ENCODE measurements around the gene IGFL2. TPM values are rescaled to one million over a fixed set of nuclear protein-coding genes. Genes with fewer than 3 reads are reported as not detected.
"Not testable (repeated sequence)": the region's sequence is repeated elsewhere in the genome, so short reads cannot be mapped to it uniquely, and the experiment has no call there.

The IGFL2 gene
- total RNA-seq, result under 1 TPM in 1 of 5 experiments, not detected in 4; 0.48 TPM
- polyA plus RNA-seq, result not detected
- not detected for total RNA-seq

DNA sequence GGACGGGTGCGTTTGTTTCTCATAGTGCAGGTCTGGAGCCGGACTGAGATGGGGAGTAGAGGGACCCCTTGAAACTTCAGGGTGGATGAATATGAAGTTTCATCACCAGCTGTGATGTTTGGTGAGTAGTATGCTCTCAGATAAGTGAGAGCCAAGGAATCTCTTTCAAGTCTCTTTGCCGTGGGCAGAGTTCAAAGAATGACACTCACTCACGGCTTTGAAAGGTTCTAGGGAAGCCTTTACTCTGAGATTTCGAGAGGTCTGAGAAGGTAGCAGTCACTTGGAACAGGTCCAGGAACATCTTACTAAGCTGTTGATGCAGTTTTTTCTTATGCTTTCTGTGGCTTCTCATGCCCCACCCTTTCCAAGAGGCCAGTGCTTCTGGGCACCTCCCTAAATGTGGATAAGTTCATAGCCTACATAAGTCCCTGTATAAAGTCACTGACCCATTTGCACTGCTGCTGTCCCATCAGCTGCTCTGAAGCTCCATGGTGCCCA lies at the start of gene IGFL2:
TSS of gene IGFL2 (plus strand) at position 448 of the 498 bp plus-strand sequence. CDS start at position 489, 41 bp downstream.
- intact Hi-C loops (cut with micrococcal nuclease), result no loop called here

DNA sequence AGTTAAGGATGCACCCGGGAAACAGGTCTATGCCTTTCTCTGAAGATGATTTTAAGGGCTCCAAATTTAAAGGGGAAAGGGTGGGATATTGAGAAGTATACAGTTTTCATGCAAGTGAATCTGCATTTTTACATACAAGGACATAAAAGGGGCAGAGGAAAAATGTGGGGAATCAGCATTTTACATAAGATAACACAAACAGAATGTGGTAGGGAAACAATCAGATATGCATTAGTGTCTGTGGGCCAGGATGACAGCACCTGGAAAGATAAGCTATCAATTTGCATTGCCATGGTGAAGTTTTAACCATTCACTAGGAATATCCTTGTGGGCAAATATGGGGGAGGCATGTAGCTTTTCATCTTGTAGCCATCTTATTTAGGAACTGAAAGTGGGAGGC lies 47.7 kb upstream of the IGFL2 start:
- no peak for ATAC-seq
- Histone ChIP-seq H3K4me3 (ENCODE audit: low read length) (no peak overlapping the region), H3K36me3 (ENCODE audit: control insufficient read depth in 2 of 3, insufficient read depth in 3 of 3, low read length in 3 of 3) (no peaks in the 10 kb centered on the region), H3K27me3 (ENCODE audit: control insufficient read depth in 2 of 2, insufficient read depth in 2 of 2, low read length in 2 of 2) (no peaks in the 10 kb centered on the region), H3K9me3 (ENCODE audit: control insufficient read depth in 2 of 3, low read length in 3 of 3) (peaks cover 0 to 11% (median 0%) of the 10 kb centered on the region in 3 experiments), H3K4me1 (ENCODE audit: control insufficient read depth in 2 of 2, insufficient read depth in 2 of 2, low read length in 2 of 2) (no peaks in the 10 kb centered on the region), H3K27ac (ENCODE audit: low read depth, low read length) (no peak overlapping the region)
- H3K4me3 Mint-ChIP-seq, result no peak overlapping the region
- H3K27ac Mint-ChIP-seq, result no peak overlapping the region
- H3K4me1 Mint-ChIP-seq, result no peaks in the 10 kb centered on the region
- no peak for DNase-seq
- peaks cover 0 to 17% (median 0%) of the 10 kb centered on the region in 5 donors for H3K36me3 Mint-ChIP-seq
- ChIA-PET CTCF (no interaction called here), POLR2A (no interaction called here)
- H3K27me3 Mint-ChIP-seq, result peaks cover 32 to 53% (median 42%) of the 10 kb centered on the region in 5 donors
- peaks cover 8 to 37% (median 14%) of the 10 kb centered on the region in 11 donors for H3K9me3 Mint-ChIP-seq
- intact Hi-C loops (cut with micrococcal nuclease), result no loop called here

More for the DNA sequence above, at the start of gene IGFL2:
- Mint-ChIP-seq H3K27me3 (peaks cover 42 to 58% (median 52%) of the 10 kb centered on the region in 5 donors), H3K9me3 (peaks cover 0 to 5% (median 0%) of the 10 kb centered on the region in 11 donors), H3K4me1 (peaks cover 0 to 4% (median 0%) of the 10 kb centered on the region in 7 donors), H3K27ac (no peak within 1 kb of the TSS), H3K36me3 (no peaks in the 10 kb centered on the region), H3K4me3 (no peak within 1 kb of the TSS)
- no peaks in the 10 kb centered on the region for H3K36me3 ChIP-seq (ENCODE audit: control insufficient read depth in 2 of 3, insufficient read depth in 3 of 3, low read length in 3 of 3)
- no peaks in the 10 kb centered on the region for H3K4me1 ChIP-seq (ENCODE audit: control insufficient read depth in 2 of 2, insufficient read depth in 2 of 2, low read length in 2 of 2)
- H3K27me3 ChIP-seq (ENCODE audit: control insufficient read depth in 2 of 2, insufficient read depth in 2 of 2, low read length in 2 of 2), result no peaks in the 10 kb centered on the region
- no peak for DNase-seq
- H3K4me3 ChIP-seq (ENCODE audit: low read length), result no peak within 1 kb of the TSS
- no peak within 1 kb of the TSS for H3K27ac ChIP-seq (ENCODE audit: low read depth, low read length)
- no peaks in the 10 kb centered on the region for H3K9me3 ChIP-seq (ENCODE audit: control insufficient read depth in 2 of 3, low read length in 3 of 3)
- POLR2A ChIA-PET, result no interaction called here
- ATAC-seq, result no peak
- CTCF ChIA-PET, result no interaction called here

GRCh38 chr19:46101293-46101692 lies 46.7 kb upstream of the IGFL2 start:
- no peak overlapping the region for H3K27ac ChIP-seq (ENCODE audit: low read depth, low read length)
- ChIA-PET POLR2A (no interaction called here), CTCF (no interaction called here)
- ATAC-seq (no peak), DNase-seq (no peak)
- H3K4me1 Mint-ChIP-seq, result no peaks in the 10 kb centered on the region
- no peak overlapping the region for H3K27ac Mint-ChIP-seq
- no peaks in the 10 kb centered on the region for H3K4me1 ChIP-seq (ENCODE audit: control insufficient read depth in 2 of 2, insufficient read depth in 2 of 2, low read length in 2 of 2)
- no peak overlapping the region for H3K4me3 Mint-ChIP-seq
- H3K27me3 Mint-ChIP-seq, result peaks cover 24 to 44% (median 37%) of the 10 kb centered on the region in 5 donors
- no peak overlapping the region for H3K4me3 ChIP-seq (ENCODE audit: low read length)
- peaks cover 8 to 32% (median 14%) of the 10 kb centered on the region in 11 donors for H3K9me3 Mint-ChIP-seq
- H3K27me3 ChIP-seq (ENCODE audit: control insufficient read depth in 2 of 2, insufficient read depth in 2 of 2, low read length in 2 of 2), result no peaks in the 10 kb centered on the region
- H3K36me3 Mint-ChIP-seq, result peaks cover 0 to 17% (median 0%) of the 10 kb centered on the region in 5 donors
- H3K9me3 ChIP-seq (ENCODE audit: control insufficient read depth in 2 of 3, low read length in 3 of 3), result peaks cover 0 to 11% (median 0%) of the 10 kb centered on the region in 3 experiments
- intact Hi-C loops (cut with micrococcal nuclease), result no loop called here
- no peaks in the 10 kb centered on the region for H3K36me3 ChIP-seq (ENCODE audit: control insufficient read depth in 2 of 3, insufficient read depth in 3 of 3, low read length in 3 of 3)

GRCh38 chr19:46102333-46102732 lies 45.7 kb upstream of the IGFL2 start:
- H3K36me3 Mint-ChIP-seq, result peaks cover 0 to 14% (median 0%) of the 10 kb centered on the region in 5 donors

DNA sequence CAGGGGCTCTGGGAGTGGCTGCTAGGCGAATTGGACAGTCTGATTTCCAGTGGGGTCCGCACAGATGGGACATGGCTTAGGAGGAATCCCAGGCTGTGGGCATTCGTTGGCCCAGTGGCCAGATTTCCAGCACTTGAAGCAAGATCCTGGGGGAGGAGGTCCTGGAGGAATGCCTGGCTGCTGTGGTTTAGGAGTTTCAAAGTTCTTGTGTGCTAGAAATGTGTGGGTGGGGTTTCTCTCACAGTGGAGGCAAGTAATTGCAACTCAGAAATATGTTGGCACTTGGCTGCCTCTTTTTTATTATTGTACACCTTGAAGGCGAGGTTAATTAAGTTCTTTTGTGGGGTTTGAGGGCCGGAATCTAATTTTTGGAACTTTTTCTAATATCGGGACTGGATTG lies 40.7 kb upstream of the IGFL2 start:
- peaks cover under 1 to 12% (median 5%) of the 10 kb centered on the region in 5 donors for H3K27me3 Mint-ChIP-seq
- intact Hi-C loops (cut with micrococcal nuclease), result no loop called here
- H3K36me3 Mint-ChIP-seq, result peaks cover 0 to 3% (median 0%) of the 10 kb centered on the region in 5 donors
- ATAC-seq (no peak), DNase-seq (no peak)
- Histone ChIP-seq H3K4me1 (ENCODE audit: control insufficient read depth in 2 of 2, insufficient read depth in 2 of 2, low read length in 2 of 2) (no peaks in the 10 kb centered on the region), H3K36me3 (ENCODE audit: control insufficient read depth in 2 of 3, insufficient read depth in 3 of 3, low read length in 3 of 3) (no peaks in the 10 kb centered on the region), H3K27ac (ENCODE audit: low read depth, low read length) (no peak overlapping the region), H3K4me3 (ENCODE audit: low read length) (no peak overlapping the region), H3K27me3 (ENCODE audit: control insufficient read depth in 2 of 2, insufficient read depth in 2 of 2, low read length in 2 of 2) (no peaks in the 10 kb centered on the region), H3K9me3 (ENCODE audit: control insufficient read depth in 2 of 3, low read length in 3 of 3) (no peaks in the 10 kb centered on the region)
- H3K4me3 Mint-ChIP-seq, result no peak overlapping the region
- ChIA-PET CTCF (no interaction called here), POLR2A (no interaction called here)
- peaks cover 0 to 3% (median 0%) of the 10 kb centered on the region in 11 donors for H3K9me3 Mint-ChIP-seq
- H3K4me1 Mint-ChIP-seq, result no peaks in the 10 kb centered on the region
- H3K27ac Mint-ChIP-seq, result no peak overlapping the region

More at GRCh38 chr19:46102333-46102732, 45.7 kb upstream of the IGFL2 start:
- H3K4me1 ChIP-seq (ENCODE audit: control insufficient read depth in 2 of 2, insufficient read depth in 2 of 2, low read length in 2 of 2); DNase-seq; H3K27ac Mint-ChIP-seq; CTCF ChIA-PET; H3K4me3 Mint-ChIP-seq; H3K36me3 ChIP-seq (ENCODE audit: control insufficient read depth in 2 of 3, insufficient read depth in 3 of 3, low read length in 3 of 3); H3K27me3 ChIP-seq (ENCODE audit: control insufficient read depth in 2 of 2, insufficient read depth in 2 of 2, low read length in 2 of 2); H3K27ac ChIP-seq (ENCODE audit: low read depth, low read length); ATAC-seq; H3K4me3 ChIP-seq (ENCODE audit: low read length); H3K4me1 Mint-ChIP-seq; intact Hi-C loops (cut with micrococcal nuclease); POLR2A ChIA-PET: not testable (repeated sequence)
- H3K9me3 Mint-ChIP-seq, result peaks cover 7 to 22% (median 12%) of the 10 kb centered on the region in 11 donors
- peaks cover 15 to 34% (median 27%) of the 10 kb centered on the region in 5 donors for H3K27me3 Mint-ChIP-seq
- peaks cover 0 to 11% (median 0%) of the 10 kb centered on the region in 3 experiments for H3K9me3 ChIP-seq (ENCODE audit: control insufficient read depth in 2 of 3, low read length in 3 of 3)

DNA sequence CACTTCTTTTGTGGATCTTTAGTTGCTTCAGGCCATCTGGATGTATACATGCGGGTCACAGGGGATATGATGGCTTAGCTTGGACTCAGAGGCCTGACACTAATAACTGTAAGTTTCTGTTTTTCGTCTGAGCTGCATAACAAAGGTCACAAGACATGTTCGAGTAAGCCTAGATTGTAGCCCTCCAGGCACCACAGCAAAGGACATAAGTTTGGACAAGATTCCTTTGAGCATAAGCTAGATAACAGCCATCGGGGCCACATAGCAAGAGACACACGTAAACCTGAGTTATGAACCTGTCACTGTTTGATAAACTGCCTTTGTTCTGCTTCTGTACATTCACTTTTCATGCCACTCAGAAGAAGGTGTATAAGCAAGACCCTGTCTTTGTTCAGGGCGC lies 38.2 kb upstream of the IGFL2 start:
- peaks cover 14 to 29% (median 26%) of the 10 kb centered on the region in 5 donors for H3K27me3 Mint-ChIP-seq
- intact Hi-C loops (cut with micrococcal nuclease), result no loop called here
- H3K4me3 Mint-ChIP-seq, result no peak overlapping the region
- peaks cover 0 to 3% (median 0%) of the 10 kb centered on the region in 5 donors for H3K36me3 Mint-ChIP-seq
- H3K4me1 ChIP-seq (ENCODE audit: control insufficient read depth in 2 of 2, insufficient read depth in 2 of 2, low read length in 2 of 2), result no peaks in the 10 kb centered on the region
- POLR2A ChIA-PET, result no interaction called here
- CTCF ChIA-PET, result no interaction called here
- no peak for ATAC-seq
- peaks cover 0 to under 1% (median 0%) of the 10 kb centered on the region in 7 donors for H3K4me1 Mint-ChIP-seq
- no peaks in the 10 kb centered on the region for H3K27me3 ChIP-seq (ENCODE audit: control insufficient read depth in 2 of 2, insufficient read depth in 2 of 2, low read length in 2 of 2)
- H3K9me3 Mint-ChIP-seq, result peaks cover 0 to 3% (median 0%) of the 10 kb centered on the region in 11 donors
- no peak overlapping the region for H3K4me3 ChIP-seq (ENCODE audit: low read length)
- H3K36me3 ChIP-seq (ENCODE audit: control insufficient read depth in 2 of 3, insufficient read depth in 3 of 3, low read length in 3 of 3), result no peaks in the 10 kb centered on the region
- H3K27ac Mint-ChIP-seq, result no peak overlapping the region
- no peaks in the 10 kb centered on the region for H3K9me3 ChIP-seq (ENCODE audit: control insufficient read depth in 2 of 3, low read length in 3 of 3)
- H3K27ac ChIP-seq (ENCODE audit: low read depth, low read length), result no peak overlapping the region
- no peak for DNase-seq

- ATAC-seq, result no peak
- no peak for DNase-seq
- peaks cover 0 to 10% (median 0%) of the 10 kb centered on the region in 7 donors for H3K4me1 Mint-ChIP-seq
- no peak overlapping the region for H3K4me3 Mint-ChIP-seq
- Histone ChIP-seq H3K4me1 (ENCODE audit: control insufficient read depth in 2 of 2, insufficient read depth in 2 of 2, low read length in 2 of 2) (no peaks in the 10 kb centered on the region), H3K4me3 (ENCODE audit: low read length) (no peak overlapping the region), H3K27ac (ENCODE audit: low read depth, low read length) (no peak overlapping the region), H3K9me3 (ENCODE audit: control insufficient read depth in 2 of 3, low read length in 3 of 3) (no peaks in the 10 kb centered on the region), H3K36me3 (ENCODE audit: control insufficient read depth in 2 of 3, insufficient read depth in 3 of 3, low read length in 3 of 3) (no peaks in the 10 kb centered on the region), H3K27me3 (ENCODE audit: control insufficient read depth in 2 of 2, insufficient read depth in 2 of 2, low read length in 2 of 2) (peaks cover 0 to 7% of the 10 kb centered on the region in 2 donors)
- peaks cover 0 to 3% (median 0%) of the 10 kb centered on the region in 11 donors for H3K9me3 Mint-ChIP-seq
- peaks cover 18 to 35% (median 30%) of the 10 kb centered on the region in 5 donors for H3K27me3 Mint-ChIP-seq
- ChIA-PET POLR2A (no interaction called here), CTCF (no interaction called here)
- intact Hi-C loops (cut with micrococcal nuclease), result no loop called here
- H3K36me3 Mint-ChIP-seq, result peaks cover 0 to 3% (median 0%) of the 10 kb centered on the region in 5 donors
- no peak overlapping the region for H3K27ac Mint-ChIP-seq
Measured at GRCh38 chr19:46111376-46111775, 36.7 kb upstream of the IGFL2 start.
